Sigmoid colon (tissue), 7 donors: ENCODE data around the gene RPS28. TPM values are rescaled to one million over a fixed set of nuclear protein-coding genes. Genes with fewer than 3 reads are reported as not detected.
"Not testable (repeated sequence)": the region's sequence is repeated elsewhere in the genome, so short reads cannot be mapped to it uniquely, and the experiment has no call there.

Experiments used
- DNase-seq: peaks from one replicate; pipeline ENCODE4 v3.0.0-alpha.2; 2019
- H3K27ac ChIP-seq, 4 donors: fragments of 200-600 bp; sonication (generic); one replicate each; pipeline ENCODE4 v1.5.1; 2016 to 2019; ENCODE audit warnings: mild to moderate bottlenecking in 1 of 4
- H3K27me3 ChIP-seq, 3 donors: fragments of 200-600 bp; sonication (generic); one replicate each; pipeline ENCODE4 v1.5.1; 2019; ENCODE audit warnings: mild to moderate bottlenecking in 1 of 3
- H3K36me3 ChIP-seq, 4 donors: fragments of 200-600 bp; sonication (generic); one replicate each; pipeline ENCODE4 v1.5.1; 2016 to 2019
- H3K4me1 ChIP-seq, 4 donors: fragments of 200-600 bp; sonication (generic); one replicate each; pipeline ENCODE4 v1.5.1; 2017 to 2019
- H3K4me3 ChIP-seq, 4 donors: fragments of 200-600 bp; sonication (generic); one replicate each; pipeline ENCODE4 v1.5.1; 2017 to 2019; ENCODE audit warnings: mild to moderate bottlenecking in 2 of 4, moderate library complexity in 1 of 4
- H3K9me3 ChIP-seq, 4 donors: fragments of 200-600 bp in 3 of 4; sonication (generic) in 3 of 4; one replicate each; pipeline versions ENCODE4 v1.5.1 to v1.6.1; 2013 to 2019
- CTCF ChIP-seq, 4 experiments: fragments of 450-650 bp in 3 of 4; fragments of 200-600 bp in 1 of 4; IDR thresholded peaks; one replicate each; pipeline ENCODE4 v1.5.1; 2016 to 2019; ENCODE audit warnings: antibody characterized with exemption in 4 of 4, mild to moderate bottlenecking in 3 of 4, moderate library complexity in 2 of 4
- EP300 ChIP-seq, 4 donors: sonication (generic); formaldehyde crosslinking; IDR thresholded peaks; one replicate each; pipeline ENCODE4 v1.6.1; 2017; ENCODE audit warnings: antibody characterized with exemption in 4 of 4
- POLR2A ChIP-seq, 2 donors: fragments of 450-650 bp; IDR thresholded peaks; one replicate each; pipeline ENCODE4 v1.6.1; 2016; ENCODE audit warnings: antibody characterized with exemption in 2 of 2, mild to moderate bottlenecking in 2 of 2, moderate library complexity in 2 of 2
- POLR2AphosphoS5 ChIP-seq, 4 donors: sonication (generic); formaldehyde crosslinking; IDR thresholded peaks; one replicate each; pipeline ENCODE4 v1.6.1; 2017; ENCODE audit warnings: antibody characterized with exemption in 4 of 4
- WGBS, 2 donors: extraction: QIAGEN DNeasy Blood & Tissue Kit; methylation state at CpG; one replicate each; pipeline ENCODE4 v1.1.7; 2013; 5-methylcytosine and 5-hydroxymethylcytosine counted together
- intact Hi-C: fragments of 100-400 bp; cut with DNase I; formaldehyde crosslinking; loops from one replicate; pipeline ENCODE4 v1.15.1; 2023
- polyA plus RNA-seq, 3 donors: library from polyadenylated mRNA; stranded (reverse); fragments of 200-250 nt; gene quantifications; one replicate each; pipeline ENCODE4 v1.2.3, GENCODE V29; 2013
- total RNA-seq, 4 donors: library from RNA; depleted of rRNA; stranded (reverse); fragments of >200 nt; gene quantifications; one replicate each; pipeline ENCODE4 v1.1.0, GENCODE V29; 2016
- donor health status: healthy with polysubstance abuse.
- donor health status: Bipolar disorder and iron deficiency.
- donor health status: healthy.

The RPS28 gene
- total and polyA plus RNA-seq, 7 donors = 244 to 938 (median 574) TPM

- H3K4me1 ChIP-seq = peaks cover 0 to 30% (median 22%) of the 10 kb centered on the region in 4 donors
- H3K9me3 ChIP-seq = no peaks in the 10 kb centered on the region
- peaks cover 0 to 38% (median 24%) of the 10 kb centered on the region in 4 donors for H3K36me3 ChIP-seq
- WGBS, 2 donors = 0 to 1% methylated on average over 63 of the region's 63 CpGs
- DNase-seq = peak; percentile 94
- H3K4me3 ChIP-seq = peak within 1 kb of the TSS; percentile 53 to 70 (median 62)
- peak within 1 kb of the TSS; percentile 72 to 83 (median 76) for H3K27ac ChIP-seq
- intact Hi-C loops = no loop called here
- TF ChIP-seq POLR2A (IDR thresholded peaks at IDR 0.05) = no peak
- peak; percentile 27 to 79 (median 70) for TF ChIP-seq POLR2AphosphoS5 (IDR thresholded peaks at IDR 0.05)
- no peaks in the 10 kb centered on the region for H3K27me3 ChIP-seq
Observed at GRCh38 chr19:8307965-8308866, 13.1 kb upstream of the RPS28 start, which contains the start of gene CD320. Gene CD320 (minus strand): TSS chr19:8308358. CDS start chr19:8308290, 68 bp downstream.

DNA sequence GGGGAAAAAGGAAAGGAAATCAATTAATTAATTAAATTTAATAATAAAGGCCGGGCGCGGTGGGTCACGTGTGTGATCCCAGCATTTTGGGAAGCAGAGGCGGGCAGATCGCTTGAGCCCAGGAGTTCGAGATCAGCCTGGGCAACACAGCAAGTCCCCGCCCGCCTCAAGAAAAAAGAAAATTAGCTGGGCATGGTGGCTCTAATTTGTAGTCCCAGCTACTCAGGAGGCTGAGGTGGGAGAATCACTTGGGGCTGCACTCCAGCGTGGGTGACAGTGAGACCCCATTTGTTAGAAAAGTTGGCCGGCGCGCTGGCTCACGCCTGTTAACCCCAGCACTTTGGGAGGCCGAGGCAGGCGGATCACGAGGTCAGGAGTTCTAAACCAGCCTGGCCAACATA lies 12.4 kb upstream of the RPS28 start:
- peak overlapping the region; percentile 53 to 70 (median 62) for H3K4me3 ChIP-seq
- intact Hi-C loops = no loop called here
- 72 to 85% methylated on average over 17 of the region's 17 CpGs for WGBS, 2 donors
- H3K27me3 ChIP-seq = no peaks in the 10 kb centered on the region
- DNase-seq = peak; percentile 49
- H3K27ac ChIP-seq = peak overlapping the region in 3 of 4 donors; percentile 72 to 83 (median 81)
- H3K4me1 ChIP-seq = peaks cover 0 to 30% (median 22%) of the 10 kb centered on the region in 4 donors
- H3K36me3 ChIP-seq = peaks cover 0 to 45% (median 27%) of the 10 kb centered on the region in 4 donors
- H3K9me3 ChIP-seq = no peaks in the 10 kb centered on the region
- TF ChIP-seq POLR2AphosphoS5 (IDR thresholded peaks at IDR 0.05) (no peak), POLR2A (IDR thresholded peaks at IDR 0.05) (no peak), EP300 (IDR thresholded peaks at IDR 0.05) (no peak), CTCF (IDR thresholded peaks at IDR 0.05) (no peak)

DNA sequence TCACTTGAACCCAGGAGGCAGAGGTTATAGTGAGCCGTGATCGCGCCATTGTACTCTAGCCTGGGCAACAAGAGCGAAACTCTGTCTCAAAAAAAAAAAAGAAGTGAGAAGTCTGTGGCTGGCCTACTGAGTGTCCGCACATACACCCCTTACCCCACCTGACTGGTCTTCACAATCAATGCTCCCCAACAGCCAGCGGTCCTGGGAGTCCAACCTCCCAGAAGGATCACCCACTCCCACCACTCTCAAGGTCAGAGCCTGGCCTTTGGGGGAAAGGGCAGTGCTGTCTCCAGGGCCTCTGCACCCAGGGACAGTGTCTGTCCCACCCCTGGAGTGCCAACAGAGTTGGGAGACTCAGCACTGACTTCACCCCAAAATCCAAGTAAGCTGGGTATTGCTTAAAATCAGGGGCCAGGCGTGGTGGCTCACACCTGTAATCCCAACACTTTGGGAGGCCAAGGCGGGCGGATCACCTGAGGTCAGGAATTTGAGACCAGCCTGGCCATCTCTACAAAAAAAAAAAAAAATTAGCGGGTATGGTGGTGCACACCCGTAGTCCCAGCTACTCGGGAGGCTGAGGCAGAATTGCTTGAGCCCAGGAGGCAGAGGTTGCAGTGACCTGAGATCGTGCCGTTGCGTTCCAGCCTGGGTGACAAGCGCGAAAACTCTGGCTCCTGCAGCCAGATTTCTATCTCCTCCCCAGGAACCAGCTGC lies 10.8 kb upstream of the RPS28 start:
- Histone ChIP-seq H3K27ac (no peak overlapping the region), H3K9me3 (no peaks in the 10 kb centered on the region), H3K27me3 (no peaks in the 10 kb centered on the region), H3K36me3 (peaks cover 10 to 61% (median 41%) of the 10 kb centered on the region in 4 donors), H3K4me1 (peaks cover 0 to 30% (median 22%) of the 10 kb centered on the region in 4 donors), H3K4me3 (no peak overlapping the region)
- 95 to 96% methylated on average over 17 of the region's 17 CpGs for WGBS, 2 donors
- TF ChIP-seq POLR2A (IDR thresholded peaks at IDR 0.05) (no peak), POLR2AphosphoS5 (IDR thresholded peaks at IDR 0.05) (no peak), CTCF (IDR thresholded peaks at IDR 0.05) (no peak), EP300 (IDR thresholded peaks at IDR 0.05) (no peak)
- intact Hi-C loops = no loop called here
- peak; percentile 57 for DNase-seq

DNA sequence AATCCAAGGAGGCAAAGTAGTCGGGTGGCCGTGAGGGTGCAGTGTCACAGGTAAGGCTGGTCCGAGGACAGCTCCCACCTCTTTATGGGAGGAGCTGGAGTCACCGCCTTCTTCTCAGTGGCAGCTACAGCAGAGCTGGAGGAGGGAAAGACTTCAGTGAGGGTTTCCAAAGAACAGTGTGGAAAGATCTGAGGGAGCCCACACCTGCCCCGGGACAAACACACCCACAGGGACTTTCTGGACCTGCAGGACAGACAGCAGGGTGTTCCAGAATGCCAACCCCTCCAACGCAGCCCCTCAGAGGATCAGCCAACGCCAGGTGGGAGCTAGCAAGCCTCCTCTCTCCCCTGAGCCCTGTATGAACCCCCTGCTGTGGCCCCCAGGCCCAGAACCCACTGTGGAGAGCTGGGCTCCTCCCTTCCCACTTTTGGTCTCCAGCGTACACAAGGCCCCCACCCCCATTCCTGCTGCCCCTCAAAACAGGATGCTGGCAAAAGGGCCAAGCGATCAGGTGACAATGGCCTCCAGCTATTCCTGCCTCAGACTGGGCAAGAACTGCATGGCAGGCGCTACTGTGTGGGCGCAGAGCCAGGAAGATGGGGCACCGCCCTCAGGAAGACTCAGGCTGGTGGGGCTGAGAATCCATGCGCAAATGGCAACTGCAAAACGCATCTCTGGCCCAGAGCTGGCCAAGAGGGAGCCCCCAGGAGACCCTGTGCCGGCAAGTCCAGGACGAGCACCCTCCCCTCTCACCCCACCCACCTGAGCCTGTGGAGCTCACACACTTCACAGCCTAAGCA lies 9.6 kb upstream of the RPS28 start:
- DNase-seq = peak; percentile 63
- peaks cover 15 to 73% (median 45%) of the 10 kb centered on the region in 4 donors for H3K36me3 ChIP-seq
- no peaks in the 10 kb centered on the region for H3K9me3 ChIP-seq
- intact Hi-C loops = no loop called here
- H3K27me3 ChIP-seq = no peaks in the 10 kb centered on the region
- TF ChIP-seq CTCF (IDR thresholded peaks at IDR 0.05) = no peak
- TF ChIP-seq EP300 (IDR thresholded peaks at IDR 0.05) = no peak
- TF ChIP-seq POLR2AphosphoS5 (IDR thresholded peaks at IDR 0.05) = no peak
- no peak for TF ChIP-seq POLR2A (IDR thresholded peaks at IDR 0.05)
- WGBS, 2 donors = 54 to 76% methylated on average over 16 of the region's 16 CpGs
- peak overlapping the region in 1 of 4 donors; percentile 33 for H3K27ac ChIP-seq
- H3K4me3 ChIP-seq = no peak overlapping the region
- peaks cover 0 to 27% (median 22%) of the 10 kb centered on the region in 4 donors for H3K4me1 ChIP-seq

GRCh38 chr19:8314981-8315640 lies 6.2 kb upstream of the RPS28 start:
- H3K27ac ChIP-seq, intact Hi-C loops, H3K4me3 ChIP-seq, H3K4me1 ChIP-seq, H3K27me3 ChIP-seq, H3K9me3 ChIP-seq: not testable (repeated sequence)
- 89 to 94% methylated on average over 11 of the region's 11 CpGs for WGBS, 2 donors
- peaks cover 15 to 72% (median 40%) of the 10 kb centered on the region in 4 donors for H3K36me3 ChIP-seq
- DNase-seq = peak; percentile 15
